Esophagus (tissue), 2 donors: Measurements from ENCODE around the gene KDM8. TPM values are rescaled to one million over a fixed set of nuclear protein-coding genes. Genes with fewer than 3 reads are reported as not detected.
A peak's percentile ranks its signal among the peaks of the same experiment; 100 is the strongest.

Experiments
- H3K27ac ChIP-seq, 2 donors: one replicate each; pipeline ENCODE4 v1.5.1; 2013; ENCODE audit warnings: low read depth in 2 of 2, mild to moderate bottlenecking in 2 of 2, inconsistent platforms in 1 of 2, low read length in 1 of 2, moderate library complexity in 1 of 2
- H3K27me3 ChIP-seq, 2 donors: one replicate each; pipeline ENCODE4 v1.6.1; 2013; ENCODE audit warnings: low read length in 2 of 2, control low read depth in 1 of 2, mild to moderate bottlenecking in 1 of 2; ENCODE audit not compliant: insufficient read depth in 2 of 2, control insufficient read depth in 1 of 2
- H3K36me3 ChIP-seq, 2 donors: one replicate each; pipeline ENCODE4 v1.6.1; 2013; ENCODE audit warnings: low read length in 1 of 2; ENCODE audit not compliant: control insufficient read depth in 2 of 2, insufficient read depth in 2 of 2
- H3K4me1 ChIP-seq, 2 donors: one replicate each; pipeline ENCODE4 v1.6.1; 2013; ENCODE audit warnings: low read length in 1 of 2; ENCODE audit not compliant: control insufficient read depth in 2 of 2, insufficient read depth in 2 of 2
- H3K4me3 ChIP-seq, 2 donors: one replicate each; pipeline ENCODE4 v1.5.1; 2013; ENCODE audit warnings: low read length in 2 of 2, mild to moderate bottlenecking in 2 of 2, low read depth in 1 of 2, moderate library complexity in 1 of 2
- H3K9me3 ChIP-seq, 2 donors: one replicate each; pipeline ENCODE4 v1.6.1; 2013; ENCODE audit warnings: mild to moderate bottlenecking in 2 of 2, low read depth in 1 of 2, low read length in 1 of 2, moderate library complexity in 1 of 2; ENCODE audit not compliant: control insufficient read depth in 2 of 2, insufficient read depth in 1 of 2
- WGBS, 2 donors: extraction: QIAGEN DNeasy Blood & Tissue Kit; methylation state at CpG; one replicate each; pipeline ENCODE4 v1.1.7; 2013; 5-methylcytosine and 5-hydroxymethylcytosine counted together
- polyA plus RNA-seq, 2 donors: library from polyadenylated mRNA; stranded (reverse); fragments of 200-250 nt; gene quantifications; one replicate each; pipeline ENCODE4 v1.2.3, GENCODE V29; 2013
- donor health status: healthy with polysubstance abuse.
- donor health status: Bipolar disorder and iron deficiency.

The KDM8 gene
- polyA plus RNA-seq, 2 donors, result 2.6 to 3.7 TPM

GRCh38 chr16:27238591-27238990 is 35.3 kb downstream of the KDM8 start:
- no peaks in the 10 kb centered on the region for H3K27me3 ChIP-seq
- 86 to 96% methylated on average over 2 of the region's 2 CpGs for WGBS, 2 donors
- H3K4me1 ChIP-seq, result peaks cover 5 to 25% of the 10 kb centered on the region in 2 donors
- no peak overlapping the region for H3K4me3 ChIP-seq
- H3K9me3 ChIP-seq, result no peaks in the 10 kb centered on the region
- no peaks in the 10 kb centered on the region for H3K36me3 ChIP-seq
- no peak overlapping the region for H3K27ac ChIP-seq

GRCh38 chr16:27239026-27239425 is 35.7 kb downstream of the KDM8 start:
- 99 to 100% methylated on average over 5 of the region's 5 CpGs for WGBS, 2 donors
- H3K27ac ChIP-seq, result no peak overlapping the region
- no peaks in the 10 kb centered on the region for H3K9me3 ChIP-seq
- no peak overlapping the region for H3K4me3 ChIP-seq
- peaks cover 7 to 27% of the 10 kb centered on the region in 2 donors for H3K4me1 ChIP-seq
- no peaks in the 10 kb centered on the region for H3K36me3 ChIP-seq
- no peaks in the 10 kb centered on the region for H3K27me3 ChIP-seq

DNA sequence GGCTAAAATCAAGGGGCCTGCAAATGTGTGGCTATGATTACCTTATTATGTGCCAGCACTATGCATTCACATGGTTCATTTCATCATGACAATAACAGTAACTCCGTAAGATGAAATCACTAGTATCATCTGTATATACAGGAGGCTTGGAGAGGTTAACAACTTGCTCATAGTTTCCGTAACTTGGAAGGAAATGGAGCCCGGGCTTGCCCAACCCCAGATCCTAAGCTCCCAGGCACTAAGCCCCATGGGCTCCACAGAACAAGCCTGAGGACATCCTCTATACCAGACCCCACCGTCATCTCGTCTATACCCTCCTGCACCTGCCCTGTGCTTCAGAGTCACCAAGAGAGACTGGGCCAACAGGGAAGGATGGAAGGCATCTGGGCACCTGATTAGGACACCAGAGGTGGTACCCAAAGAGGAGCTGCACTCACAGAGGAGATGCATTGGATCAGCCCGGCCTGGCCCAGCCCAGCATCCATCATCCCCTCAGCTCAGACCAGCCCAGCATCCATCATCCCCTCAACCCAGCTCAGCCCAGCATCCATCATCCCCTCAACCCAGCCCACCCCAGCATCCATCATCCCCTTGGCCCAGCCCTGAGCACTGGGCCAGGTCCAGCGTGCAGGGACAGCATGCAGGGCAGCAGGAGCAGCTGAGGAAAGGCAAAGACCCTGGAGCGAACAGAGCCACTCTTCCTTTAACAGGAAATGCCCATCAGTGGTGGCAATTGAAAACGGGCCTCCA is 36.8 kb downstream of the KDM8 start:
- Histone ChIP-seq H3K36me3 (no peaks in the 10 kb centered on the region), H3K27ac (no peak overlapping the region), H3K9me3 (no peaks in the 10 kb centered on the region), H3K27me3 (no peaks in the 10 kb centered on the region), H3K4me3 (no peak overlapping the region), H3K4me1 (peaks cover 7 to 34% of the 10 kb centered on the region in 2 donors)
- 81 to 86% methylated on average over 9 of the region's 9 CpGs for WGBS, 2 donors

GRCh38 chr16:27240948-27241531 is 37.7 kb downstream of the KDM8 start:
- 82 to 90% methylated on average over 6 of the region's 6 CpGs for WGBS, 2 donors
- no peaks in the 10 kb centered on the region for H3K27me3 ChIP-seq
- no peak overlapping the region for H3K4me3 ChIP-seq
- H3K9me3 ChIP-seq, result no peaks in the 10 kb centered on the region
- H3K4me1 ChIP-seq, result peaks cover 5 to 28% of the 10 kb centered on the region in 2 donors
- peak overlapping the region; percentile 32 to 70 for H3K27ac ChIP-seq
- H3K36me3 ChIP-seq, result no peaks in the 10 kb centered on the region

- Histone ChIP-seq H3K36me3 (no peaks in the 10 kb centered on the region), H3K27ac (peak overlapping the region; percentile 32 to 70), H3K27me3 (no peaks in the 10 kb centered on the region), H3K4me3 (no peak overlapping the region), H3K4me1 (peaks cover 5 to 27% of the 10 kb centered on the region in 2 donors), H3K9me3 (no peaks in the 10 kb centered on the region)
- WGBS, 2 donors, result 72 to 73% methylated on average over 13 of the region's 13 CpGs
Observed at GRCh38 chr16:27241658-27242057, 38.3 kb downstream of the KDM8 start.

GRCh38 chr16:27242398-27242797 is 39.1 kb downstream of the KDM8 start:
- Histone ChIP-seq H3K4me1 (peaks cover 5 to 21% of the 10 kb centered on the region in 2 donors), H3K27ac (peak overlapping the region; percentile 54 to 69), H3K4me3 (no peak overlapping the region), H3K27me3 (no peaks in the 10 kb centered on the region), H3K36me3 (no peaks in the 10 kb centered on the region), H3K9me3 (no peaks in the 10 kb centered on the region)
- WGBS, 2 donors, result 74 to 76% methylated on average over 2 of the region's 2 CpGs

DNA sequence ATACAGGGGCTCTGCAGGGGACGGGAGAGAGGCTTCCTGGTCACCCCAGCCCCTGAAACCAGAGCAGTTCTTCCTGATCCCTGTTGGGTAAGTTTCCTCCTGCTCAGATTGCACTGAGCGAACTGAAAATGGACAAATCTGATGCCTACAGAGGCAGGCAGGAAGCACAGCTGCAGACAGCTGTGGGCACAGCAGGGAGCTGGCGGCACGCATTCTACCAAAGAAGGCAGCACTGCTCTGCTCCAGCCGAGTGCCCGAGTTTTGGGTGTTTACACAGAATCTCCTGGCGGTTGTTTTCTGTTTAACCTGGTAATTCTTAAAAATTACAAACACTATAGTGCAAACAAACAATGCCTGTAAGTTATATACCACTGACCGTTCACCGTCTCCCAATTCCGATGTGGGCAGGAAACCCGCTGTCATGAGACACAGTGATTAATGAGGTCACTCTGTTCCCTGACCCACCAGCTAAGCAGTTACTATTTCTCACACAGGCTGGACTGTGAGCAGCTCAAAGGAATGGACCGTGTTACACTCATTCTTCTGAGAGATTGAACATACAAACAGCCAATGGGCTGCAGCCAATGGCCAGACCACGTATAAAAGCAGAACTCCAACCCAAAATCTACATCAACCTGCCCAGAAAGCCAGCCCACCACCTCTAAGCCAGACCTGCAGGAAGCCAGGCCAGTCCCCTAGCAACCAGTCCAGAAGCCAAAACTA is 39.7 kb downstream of the KDM8 start:
- 45 to 48% methylated on average over 13 of the region's 13 CpGs for WGBS, 2 donors
- H3K4me1 ChIP-seq, result peaks cover 5 to 17% of the 10 kb centered on the region in 2 donors
- H3K27ac ChIP-seq, result peak overlapping the region; percentile 54 to 82
- H3K27me3 ChIP-seq, result no peaks in the 10 kb centered on the region
- H3K36me3 ChIP-seq, result no peaks in the 10 kb centered on the region
- no peak overlapping the region for H3K4me3 ChIP-seq
- no peaks in the 10 kb centered on the region for H3K9me3 ChIP-seq

DNA sequence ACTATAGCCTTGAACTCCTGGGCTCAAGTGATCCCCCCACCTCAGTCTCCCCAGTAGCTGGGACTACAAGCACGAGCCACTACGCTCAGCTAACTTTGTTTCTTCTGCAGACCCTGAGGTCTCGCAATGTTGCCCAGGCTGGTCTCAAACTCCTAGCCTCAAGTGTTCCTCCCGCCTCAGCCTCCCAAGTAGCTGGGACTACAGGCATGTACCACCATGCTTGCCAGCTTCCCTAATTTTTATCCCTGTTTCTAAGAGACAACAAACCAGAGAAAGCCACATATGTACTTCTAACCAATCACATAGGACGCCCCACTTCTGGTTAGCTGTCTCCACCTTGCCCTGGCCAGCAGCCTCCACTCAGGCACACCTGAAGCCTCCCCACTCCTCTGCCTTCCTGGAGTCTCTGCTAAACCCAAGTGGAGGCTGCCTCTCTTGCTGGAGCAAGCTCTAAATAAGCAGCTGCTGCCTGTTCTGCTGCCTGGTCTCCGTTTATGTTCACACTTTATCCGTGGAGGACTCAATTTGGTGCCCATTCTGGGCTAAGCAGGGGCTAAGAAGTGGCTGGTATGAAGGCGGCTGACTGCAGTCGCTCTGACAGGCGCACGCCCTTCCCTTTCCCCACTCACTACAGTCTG is 40.5 kb downstream of the KDM8 start:
- Histone ChIP-seq H3K27me3 (no peaks in the 10 kb centered on the region), H3K9me3 (no peaks in the 10 kb centered on the region), H3K4me3 (no peak overlapping the region), H3K36me3 (no peaks in the 10 kb centered on the region), H3K4me1 (peaks cover 5 to 14% of the 10 kb centered on the region in 2 donors), H3K27ac (peak overlapping the region; percentile 54 to 72)
- WGBS, 2 donors, result 93 to 95% methylated on average over 11 of the region's 11 CpGs

- H3K4me1 ChIP-seq, result peaks cover 5 to 14% of the 10 kb centered on the region in 2 donors
- no peaks in the 10 kb centered on the region for H3K9me3 ChIP-seq
- no peaks in the 10 kb centered on the region for H3K27me3 ChIP-seq
- H3K4me3 ChIP-seq, result no peak overlapping the region
- 87 to 90% methylated on average over 7 of the region's 7 CpGs for WGBS, 2 donors
- H3K27ac ChIP-seq, result peak overlapping the region; percentile 53 to 72
- H3K36me3 ChIP-seq, result no peaks in the 10 kb centered on the region
Observed at GRCh38 chr16:27244363-27244755, 41.0 kb downstream of the KDM8 start.
